ENCODE results near the gene PC.

The PC gene

DNA sequence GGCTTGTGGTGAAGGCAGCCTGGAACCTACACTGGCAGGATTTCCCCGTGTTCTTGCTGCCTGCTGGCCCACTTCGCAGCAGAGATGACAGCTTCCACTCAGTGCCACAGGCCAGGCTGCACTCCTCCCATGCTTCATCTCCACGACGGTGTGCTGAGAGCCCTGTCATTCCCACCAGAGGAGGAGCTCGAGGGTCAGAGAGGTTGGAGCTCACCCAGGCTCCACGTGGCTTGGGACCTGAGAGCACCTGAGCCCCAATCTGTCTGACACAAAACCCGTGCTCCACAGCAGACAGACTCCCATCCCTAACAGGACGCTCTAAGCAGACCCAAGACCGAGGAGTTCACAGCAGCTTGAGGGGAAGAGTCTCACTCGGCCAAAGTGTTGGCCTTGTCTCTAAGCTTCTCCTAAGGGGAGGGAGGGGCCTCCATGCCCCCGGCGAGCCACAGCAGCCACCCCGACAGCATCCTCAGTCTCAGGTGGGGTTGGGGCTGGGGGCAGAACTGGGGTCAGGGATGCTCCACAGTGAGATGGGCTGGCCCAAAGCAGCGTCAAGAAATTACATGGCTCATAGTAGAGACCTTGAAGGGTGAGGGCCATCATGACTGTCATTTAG is 90.7 kb downstream of the PC start:
- no peak for DNase-seq (ENCODE audit: low spot score)

DNA sequence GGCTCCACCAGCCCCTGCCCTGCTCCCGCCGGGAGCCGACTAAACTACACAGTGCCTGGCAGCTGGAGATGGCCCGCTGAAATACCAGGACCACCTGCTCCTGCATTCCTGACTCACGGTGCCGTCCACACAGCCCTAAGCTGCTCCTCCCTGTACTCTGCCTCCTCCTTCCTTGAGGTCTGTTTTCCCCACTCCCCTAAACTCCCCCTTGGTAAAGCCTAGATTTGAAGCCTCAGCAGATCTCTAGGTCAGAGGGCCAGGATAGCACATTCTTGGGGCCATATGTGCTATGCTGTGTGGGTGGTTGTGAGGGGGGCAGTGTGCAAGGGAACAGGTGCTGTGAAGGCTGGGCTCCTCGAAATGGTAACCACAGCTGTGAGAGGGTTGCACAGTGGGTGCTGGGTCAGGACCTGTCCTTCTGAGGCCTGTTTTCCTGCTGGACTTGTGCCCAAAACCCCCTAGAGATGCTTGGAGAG is 91.6 kb downstream of the PC start:
- DNase-seq (ENCODE audit: low spot score), result no peak

DNA sequence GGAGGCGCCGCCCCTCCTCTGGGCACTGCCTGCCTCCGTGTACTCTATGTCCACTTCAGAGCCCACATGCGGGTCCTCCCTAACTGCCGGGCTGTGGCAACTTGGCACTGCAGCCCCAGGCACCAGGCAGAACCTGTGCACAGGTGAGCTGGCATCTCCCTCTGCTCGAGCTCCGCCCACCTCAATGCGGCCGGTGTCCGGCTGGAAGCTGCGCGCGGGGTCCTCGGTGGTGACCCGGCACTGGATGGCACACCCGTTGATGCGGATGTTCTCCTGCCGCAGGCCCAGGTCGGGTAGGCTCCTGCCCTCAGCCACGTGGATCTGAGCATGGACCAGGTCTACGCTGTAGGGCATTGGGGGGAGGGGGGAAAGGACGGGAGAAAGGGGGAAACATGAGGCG is 92.2 kb downstream of the PC start:
- DNase-seq (ENCODE audit: low spot score), result no peak

DNA sequence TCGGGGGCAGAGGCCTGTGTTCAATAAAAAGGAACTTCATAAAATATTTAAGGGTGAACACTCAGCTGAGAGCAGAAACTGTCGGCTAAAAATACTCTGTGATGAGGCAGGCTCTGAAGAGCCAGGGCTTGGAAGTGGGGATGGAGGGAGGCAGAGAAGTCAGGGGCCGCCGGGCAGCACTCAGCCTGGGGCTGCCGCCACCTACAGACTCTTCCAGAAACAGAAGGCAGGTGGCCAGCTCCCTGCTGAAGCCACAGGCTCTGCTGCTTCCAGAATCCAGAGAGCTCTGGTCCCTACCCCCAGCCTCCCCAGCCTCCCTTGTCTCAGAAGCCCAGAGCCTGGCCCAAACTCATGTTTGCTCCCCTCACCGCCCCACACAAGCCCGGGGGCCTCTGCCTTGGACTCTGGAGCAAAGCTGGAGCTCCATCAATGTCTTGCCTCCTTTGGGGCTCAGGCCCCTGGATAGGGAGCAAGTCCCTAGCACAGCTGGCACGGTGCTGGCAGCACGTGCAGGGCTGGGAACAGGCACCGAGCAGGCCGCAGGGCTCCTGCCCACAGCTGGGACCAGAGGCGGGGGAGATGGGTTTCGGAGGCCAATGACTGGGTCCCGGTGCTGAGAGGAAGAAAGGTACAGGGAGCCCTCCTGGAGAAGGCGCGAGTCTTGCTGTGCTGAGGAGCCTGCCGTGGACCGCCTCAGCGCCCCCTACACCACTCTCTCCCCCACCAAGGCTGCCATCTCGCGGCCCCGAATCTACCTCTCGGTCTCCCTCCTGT is 93.1 kb downstream of the PC start:
- no peak for DNase-seq (ENCODE audit: low spot score)

DNA sequence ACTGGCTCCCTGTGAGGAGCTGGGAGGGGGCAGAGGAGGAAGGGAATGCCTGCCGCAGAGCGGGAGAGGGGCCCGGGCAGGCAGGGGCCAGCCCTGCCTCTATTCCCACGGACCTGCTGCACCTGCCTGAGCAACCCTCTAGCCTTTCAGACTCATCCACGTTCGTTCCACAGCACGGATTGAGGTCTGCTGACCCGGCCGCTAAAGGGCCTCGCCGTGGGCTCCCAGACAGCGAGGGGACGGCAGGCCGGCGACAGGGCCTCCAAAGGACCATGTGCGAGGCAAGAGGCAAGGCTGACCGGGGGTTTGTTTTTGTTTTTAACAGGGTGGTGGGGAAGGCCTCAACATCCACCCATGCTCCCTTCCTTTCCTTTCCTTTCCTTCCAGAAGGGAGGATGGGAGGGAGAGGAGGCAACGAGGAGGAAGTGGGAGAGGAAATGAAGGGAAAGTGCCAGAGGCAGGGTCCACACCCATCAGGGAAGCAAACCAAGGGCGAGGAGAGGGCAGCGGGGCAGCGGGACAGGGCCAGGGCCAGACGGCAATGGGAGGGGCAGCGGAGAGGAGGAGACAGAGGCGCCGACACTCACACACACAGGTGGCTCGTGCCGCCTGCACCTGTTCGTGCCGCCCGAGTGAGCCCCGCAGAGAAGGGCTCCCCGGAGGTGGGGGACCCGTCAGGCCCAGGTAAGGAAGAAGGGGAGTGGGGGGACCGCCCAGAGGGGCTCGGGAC is 93.8 kb downstream of the PC start:
- DNase-seq (ENCODE audit: low spot score), result no peak

DNA sequence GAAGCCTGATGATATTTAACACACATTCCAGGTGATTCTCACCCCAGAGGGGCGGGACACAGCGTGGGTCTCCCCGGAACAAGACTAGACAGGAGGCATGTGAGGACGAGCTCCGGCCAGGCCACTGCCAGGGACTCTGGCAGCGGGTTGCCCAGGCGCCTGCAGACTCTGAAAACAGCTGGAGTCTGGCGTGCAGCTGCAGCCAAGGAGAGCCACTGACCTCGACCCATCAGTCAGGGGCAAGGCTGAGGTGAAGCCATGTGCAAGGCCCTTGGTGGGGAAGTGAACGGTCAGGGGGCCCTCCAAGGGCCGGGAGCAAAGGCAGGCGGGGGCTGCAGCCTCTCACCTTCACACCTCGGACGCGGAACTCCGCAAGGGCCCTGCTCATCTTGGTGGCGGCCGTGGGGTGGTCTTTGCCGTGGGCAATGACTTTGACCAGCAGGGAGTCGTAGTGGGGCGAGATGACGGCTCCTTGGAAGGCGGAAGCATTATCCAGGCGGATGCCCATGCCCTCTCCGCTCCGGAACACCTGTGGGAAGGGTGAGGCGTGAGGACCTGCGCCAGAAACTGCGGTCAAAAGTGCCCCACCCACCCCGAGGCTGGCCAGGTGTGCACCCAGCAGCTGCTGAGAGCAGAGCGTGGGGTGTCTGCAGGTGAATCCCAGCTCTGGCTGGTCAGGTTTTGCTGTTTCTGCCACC is 94.6 kb downstream of the PC start:
- no peak for DNase-seq (ENCODE audit: low spot score)

DNA sequence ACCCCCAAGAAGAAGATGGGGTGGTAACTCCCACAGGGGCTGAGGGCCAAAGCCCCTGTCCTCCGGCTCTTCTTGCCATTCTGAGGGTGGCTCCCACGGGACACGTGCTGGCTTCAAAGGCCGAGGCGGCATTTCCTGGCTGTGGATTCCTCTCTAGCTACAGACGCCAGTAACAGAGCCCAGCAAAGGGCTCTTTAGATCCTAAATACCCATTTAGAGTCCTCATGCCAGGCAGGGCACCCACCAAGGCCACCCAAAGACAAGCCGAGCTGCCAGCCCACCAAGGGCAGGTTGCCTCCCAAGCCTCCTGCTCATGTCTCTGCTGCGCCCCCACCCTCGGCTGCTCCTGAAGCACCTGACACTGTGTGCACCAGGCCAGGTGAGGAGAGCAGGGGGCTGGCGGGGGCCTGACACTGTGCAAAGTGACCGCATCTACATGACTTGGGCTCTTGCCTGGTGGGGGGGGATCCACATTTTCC is 95.6 kb downstream of the PC start:
- DNase-seq (ENCODE audit: low spot score), result no peak

DNA sequence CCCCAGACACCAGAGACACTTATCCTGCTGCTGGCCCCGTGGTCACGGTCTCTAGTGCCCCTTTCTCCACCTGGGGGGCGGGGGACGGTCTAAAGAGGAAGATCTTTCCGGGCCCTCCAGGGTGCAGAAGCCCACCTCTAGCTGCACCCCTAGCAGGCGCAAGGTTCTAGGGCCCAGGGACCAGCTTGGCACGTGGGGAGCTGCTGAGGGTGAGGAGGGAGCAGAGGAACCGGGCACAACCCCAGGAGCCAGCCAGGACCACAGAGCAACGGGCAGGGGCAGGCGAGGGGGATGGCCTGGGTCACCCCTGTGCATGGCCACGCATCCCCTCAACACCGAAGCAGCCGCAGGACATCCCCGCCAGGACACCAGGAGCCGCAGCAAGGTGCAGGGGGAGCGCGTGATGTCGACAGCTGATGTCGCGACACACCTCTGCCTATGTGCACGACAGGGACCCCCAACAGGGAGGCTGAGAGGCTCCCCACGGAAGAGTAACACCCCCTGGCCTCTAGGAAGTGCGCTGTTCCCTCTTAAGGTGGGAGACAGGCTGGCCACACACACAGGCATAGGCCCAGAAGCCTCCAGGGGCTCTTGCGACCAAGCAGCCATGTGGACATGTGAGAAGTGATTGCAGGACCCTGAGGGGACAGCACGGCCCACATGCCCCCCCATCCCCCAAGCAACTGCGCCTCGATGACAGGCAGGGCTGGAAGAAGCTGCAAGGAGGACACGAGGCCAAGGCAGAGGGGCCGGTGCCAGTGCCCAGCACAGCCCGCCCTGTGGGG is 96.2 kb downstream of the PC start:
- DNase-seq (ENCODE audit: low spot score), result no peak

DNA sequence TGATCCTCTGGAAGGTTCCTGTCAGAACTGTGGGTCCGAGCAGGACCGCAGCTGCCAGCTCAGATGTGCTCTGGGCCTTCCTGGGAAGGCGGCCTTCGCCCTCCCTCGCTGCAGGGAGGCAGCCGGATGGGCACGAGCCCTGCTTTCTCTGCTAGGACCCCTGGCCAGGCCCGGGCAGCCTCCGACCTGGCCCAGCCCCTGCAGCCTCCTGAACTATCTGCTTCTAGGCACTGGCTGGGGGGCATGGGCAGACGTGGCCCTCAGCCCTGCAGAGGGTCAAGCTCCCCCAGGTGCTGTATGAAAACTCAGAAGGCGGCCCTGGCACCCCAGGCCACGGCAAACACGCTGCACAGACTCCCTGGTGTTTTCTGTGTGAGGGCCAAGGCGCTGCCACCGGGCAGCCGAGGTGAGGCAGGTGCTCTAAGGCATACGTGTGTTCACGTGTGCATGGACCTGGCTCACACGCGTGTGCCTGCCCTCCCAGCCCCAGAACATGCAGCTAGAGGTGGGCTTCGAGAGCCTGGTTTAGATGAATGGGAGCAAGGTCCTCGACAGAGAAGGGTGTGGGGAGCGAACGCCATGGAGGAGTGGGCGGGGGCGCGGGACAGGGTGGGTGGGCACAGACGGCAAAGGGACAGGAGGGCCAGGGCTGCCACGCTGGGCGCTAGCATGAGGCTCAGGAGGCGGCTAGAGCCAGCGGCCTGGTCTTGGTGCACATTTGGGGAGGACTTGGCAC is 97.0 kb downstream of the PC start:
- DNase-seq (ENCODE audit: low spot score), result no peak

DNA sequence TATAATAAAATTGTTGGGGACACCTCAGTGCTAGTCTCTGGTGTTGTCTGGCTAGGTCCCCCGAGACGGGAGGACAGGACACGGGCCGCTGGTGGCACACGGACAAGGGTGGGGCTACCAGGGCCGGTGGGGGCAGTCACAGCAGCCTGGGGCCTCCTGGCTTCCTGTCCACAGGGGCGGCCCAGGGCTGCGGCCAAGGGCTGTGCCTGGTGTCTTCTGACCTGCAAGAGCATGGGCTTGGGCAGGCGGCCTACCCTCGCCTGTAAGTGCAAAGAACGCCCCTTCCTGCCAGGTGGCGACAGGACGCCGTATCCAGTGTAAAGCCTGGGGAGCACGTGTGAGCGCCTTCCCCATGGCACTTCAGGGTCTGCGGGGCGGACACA is 97.7 kb downstream of the PC start:
- no peak for DNase-seq (ENCODE audit: low spot score)

DNA sequence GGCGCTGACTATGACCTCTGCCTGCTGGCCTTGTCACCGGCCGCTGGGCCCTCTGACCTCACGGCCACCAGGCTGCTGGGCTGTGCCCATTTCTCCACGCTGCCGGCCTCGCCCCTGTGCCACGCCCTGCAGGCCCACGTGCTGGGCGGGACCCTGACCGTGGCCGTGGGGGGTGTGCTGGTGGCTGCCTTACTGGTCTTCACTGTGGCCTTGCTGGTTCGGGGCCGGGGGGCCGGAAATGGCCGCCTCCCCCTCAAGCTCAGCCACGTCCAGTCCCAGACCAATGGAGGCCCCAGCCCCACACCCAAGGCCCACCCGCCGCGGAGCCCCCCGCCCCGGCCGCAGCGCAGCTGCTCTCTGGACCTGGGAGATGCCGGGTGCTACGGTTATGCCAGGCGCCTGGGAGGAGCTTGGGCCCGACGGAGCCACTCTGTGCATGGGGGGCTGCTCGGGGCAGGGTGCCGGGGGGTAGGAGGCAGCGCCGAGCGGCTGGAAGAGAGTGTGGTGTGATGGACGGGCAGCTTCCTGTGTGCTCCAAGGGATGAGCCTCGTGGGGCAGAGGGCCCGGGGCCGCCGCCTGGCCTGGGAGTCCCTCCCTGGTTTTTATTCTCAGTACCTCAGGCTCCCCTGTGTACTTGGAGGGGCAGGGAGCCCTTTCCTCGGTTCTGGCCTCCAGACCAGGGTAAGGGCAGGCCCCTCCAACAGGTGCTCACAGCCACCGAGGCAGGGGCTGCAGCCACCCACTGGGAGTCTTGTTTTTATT is 98.3 kb downstream of the PC start:
- DNase-seq (ENCODE audit: low spot score), result no peak

DNA sequence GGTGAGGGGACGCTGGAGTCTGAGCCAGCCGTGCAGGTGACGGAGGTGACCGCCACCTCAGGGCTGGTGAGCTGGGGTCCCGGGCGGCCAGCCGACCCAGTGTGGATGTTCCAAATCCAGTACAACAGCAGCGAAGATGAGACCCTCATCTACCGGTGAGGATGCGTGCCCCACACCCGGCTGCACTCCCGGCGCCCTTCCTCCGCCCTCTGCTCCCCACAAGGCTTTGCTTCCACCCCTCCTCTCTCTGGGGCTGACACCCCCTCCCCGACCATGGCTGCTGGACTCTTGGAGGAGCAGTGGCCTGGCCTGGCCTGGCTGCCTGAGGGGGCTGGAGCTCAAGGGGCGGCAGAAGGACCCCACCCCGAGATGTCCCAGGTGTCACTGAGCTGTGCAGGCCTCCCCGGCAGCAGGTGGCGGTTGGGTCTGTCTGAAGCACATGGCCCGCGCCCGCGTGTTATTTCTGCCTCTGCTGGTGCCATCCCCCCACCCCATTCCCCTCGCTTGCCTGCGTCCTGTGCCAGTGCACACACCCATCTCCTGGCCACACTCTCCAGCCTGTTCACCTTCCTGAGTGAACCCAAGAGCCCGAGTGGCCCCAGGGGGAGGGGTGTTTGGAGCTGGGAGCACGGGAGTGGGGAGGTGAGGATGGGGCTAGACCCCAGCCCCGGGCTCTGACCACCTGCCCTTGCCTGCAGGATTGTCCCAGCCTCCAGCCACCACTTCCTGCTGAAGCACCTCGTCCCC is 99.1 kb downstream of the PC start:
- no peak for DNase-seq (ENCODE audit: low spot score)

DNA sequence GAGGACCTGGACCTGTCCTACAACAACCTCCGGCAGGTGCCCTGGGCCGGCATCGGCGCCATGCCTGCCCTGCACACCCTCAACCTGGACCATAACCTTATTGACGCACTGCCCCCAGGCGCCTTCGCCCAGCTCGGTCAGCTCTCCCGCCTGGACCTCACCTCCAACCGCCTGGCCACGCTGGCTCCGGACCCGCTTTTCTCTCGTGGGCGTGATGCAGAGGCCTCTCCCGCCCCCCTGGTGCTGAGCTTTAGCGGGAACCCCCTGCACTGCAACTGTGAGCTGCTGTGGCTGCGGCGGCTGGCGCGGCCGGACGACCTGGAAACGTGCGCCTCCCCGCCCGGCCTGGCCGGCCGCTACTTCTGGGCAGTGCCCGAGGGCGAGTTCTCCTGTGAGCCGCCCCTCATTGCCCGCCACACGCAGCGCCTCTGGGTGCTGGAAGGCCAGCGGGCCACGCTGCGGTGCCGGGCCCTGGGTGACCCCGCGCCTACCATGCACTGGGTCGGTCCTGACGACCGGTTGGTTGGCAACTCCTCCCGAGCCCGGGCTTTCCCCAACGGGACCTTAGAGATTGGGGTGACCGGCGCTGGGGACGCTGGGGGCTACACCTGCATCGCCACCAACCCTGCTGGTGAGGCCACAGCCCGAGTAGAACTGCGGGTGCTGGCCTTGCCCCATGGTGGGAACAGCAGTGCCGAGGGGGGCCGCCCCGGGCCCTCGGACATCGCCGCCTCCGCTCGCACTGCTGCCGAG is 99.8 kb downstream of the PC start:
- DNase-seq (ENCODE audit: low spot score), result no peak

DNA sequence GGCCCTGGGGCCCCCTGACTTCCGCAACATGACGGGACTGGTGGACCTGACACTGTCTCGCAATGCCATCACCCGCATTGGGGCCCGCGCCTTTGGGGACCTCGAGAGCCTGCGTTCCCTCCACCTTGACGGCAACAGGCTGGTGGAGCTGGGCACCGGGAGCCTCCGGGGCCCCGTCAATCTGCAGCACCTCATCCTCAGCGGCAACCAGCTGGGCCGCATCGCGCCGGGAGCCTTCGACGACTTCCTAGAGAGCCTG is 100.3 kb downstream of the PC start:
- no peak for DNase-seq (ENCODE audit: low spot score)

DNA sequence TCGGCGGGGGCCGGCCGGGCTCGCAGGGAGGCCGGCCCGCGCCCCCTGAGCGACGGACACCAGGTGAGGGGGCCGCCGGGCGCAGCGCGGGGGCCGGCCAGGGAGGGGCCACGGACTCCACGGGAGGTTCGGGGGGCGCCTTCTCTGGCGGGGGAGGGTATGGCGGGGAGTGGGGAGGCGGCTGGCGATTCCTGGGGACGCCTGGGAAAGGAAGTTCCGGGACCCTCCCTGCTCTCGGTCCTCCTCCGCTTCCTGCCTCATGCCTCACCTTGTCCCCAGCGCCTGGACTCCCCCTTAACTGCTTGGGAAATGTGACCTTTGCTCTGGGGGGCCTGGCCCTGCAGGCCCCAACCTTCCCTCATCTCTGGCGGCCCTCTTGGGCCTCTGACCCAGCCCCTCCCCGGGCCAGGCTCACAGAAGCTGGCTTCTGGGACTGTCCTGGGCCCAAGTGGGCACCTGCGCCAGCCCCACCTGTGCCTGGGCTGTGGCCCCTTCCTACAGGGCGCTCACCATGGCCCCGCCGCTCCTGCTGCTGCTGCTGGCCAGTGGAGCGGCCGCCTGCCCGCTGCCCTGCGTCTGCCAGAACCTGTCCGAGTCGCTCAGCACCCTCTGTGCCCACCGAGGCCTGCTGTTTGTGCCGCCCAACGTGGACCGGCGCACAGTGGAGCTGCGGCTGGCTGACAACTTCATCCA is 100.8 kb downstream of the PC start:
- DNase-seq (ENCODE audit: low spot score), result no peak

DNA sequence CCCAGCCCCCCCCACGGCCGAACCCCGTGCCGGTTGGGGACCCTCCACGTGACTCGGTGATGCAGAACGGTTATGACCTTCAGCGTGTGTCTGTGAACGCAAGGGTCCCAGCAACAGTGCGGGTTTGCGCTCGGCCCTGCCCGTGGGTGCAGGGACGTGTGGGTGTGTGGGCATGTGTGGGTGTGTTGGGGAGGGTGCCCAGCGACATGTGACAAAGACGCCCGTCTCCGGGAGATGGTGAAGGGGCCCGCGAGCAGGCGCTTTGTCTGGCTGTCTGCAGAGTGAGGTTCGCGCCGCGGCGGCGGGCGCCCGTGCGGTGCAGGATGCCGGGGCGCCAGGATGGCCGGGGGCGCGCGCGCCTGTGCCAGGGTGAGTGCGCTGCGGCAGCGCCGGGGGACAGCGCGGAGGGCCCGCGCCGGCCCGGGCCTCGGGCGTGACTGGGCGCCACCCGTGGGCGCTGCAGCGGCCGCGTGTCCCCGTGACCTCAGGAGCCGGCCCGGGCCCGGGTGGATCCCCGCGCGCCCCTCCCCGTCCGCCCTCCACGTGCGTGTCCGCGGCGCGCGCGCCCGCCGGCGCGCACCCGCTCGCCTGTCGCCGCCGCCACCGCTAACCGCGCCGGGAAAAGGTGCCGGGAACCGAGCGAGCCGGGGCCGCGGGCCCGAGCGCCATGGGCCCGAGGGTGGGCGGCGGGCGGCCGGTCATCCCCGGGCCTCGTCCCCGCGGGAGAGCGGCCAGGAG is 101.5 kb downstream of the PC start, which contains the start of gene LRFN4:
Gene LRFN4 (plus strand): TSS at position 569 of the 738 bp plus-strand sequence. CDS start 681 bp downstream, outside the sequence.
- DNase-seq (ENCODE audit: low spot score), result no peak
